Right renal cortex interstitium (tissue), 3 donors: Measurements from ENCODE around the gene DMRTB1. TPM values are rescaled to one million over a fixed set of nuclear protein-coding genes. Genes with fewer than 3 reads are reported as not detected.

Experiments
- DNase-seq, 3 donors: peaks; one replicate each; pipeline ENCODE4 v3.0.0-alpha.2; 2013; ENCODE audit warnings: low read depth in 3 of 3, low spot score in 2 of 3
- polyA plus RNA-seq, 3 donors: library from polyadenylated mRNA; unstranded; fragments of 120-200 nt; gene quantifications; one replicate each; pipeline ENCODE4 v1.2.1, GENCODE V29; 2013; ENCODE audit not compliant: insufficient read length in 3 of 3

The DMRTB1 gene
- polyA plus RNA-seq, 3 donors = 0.07 to 0.24 (median 0.14) TPM

DNA sequence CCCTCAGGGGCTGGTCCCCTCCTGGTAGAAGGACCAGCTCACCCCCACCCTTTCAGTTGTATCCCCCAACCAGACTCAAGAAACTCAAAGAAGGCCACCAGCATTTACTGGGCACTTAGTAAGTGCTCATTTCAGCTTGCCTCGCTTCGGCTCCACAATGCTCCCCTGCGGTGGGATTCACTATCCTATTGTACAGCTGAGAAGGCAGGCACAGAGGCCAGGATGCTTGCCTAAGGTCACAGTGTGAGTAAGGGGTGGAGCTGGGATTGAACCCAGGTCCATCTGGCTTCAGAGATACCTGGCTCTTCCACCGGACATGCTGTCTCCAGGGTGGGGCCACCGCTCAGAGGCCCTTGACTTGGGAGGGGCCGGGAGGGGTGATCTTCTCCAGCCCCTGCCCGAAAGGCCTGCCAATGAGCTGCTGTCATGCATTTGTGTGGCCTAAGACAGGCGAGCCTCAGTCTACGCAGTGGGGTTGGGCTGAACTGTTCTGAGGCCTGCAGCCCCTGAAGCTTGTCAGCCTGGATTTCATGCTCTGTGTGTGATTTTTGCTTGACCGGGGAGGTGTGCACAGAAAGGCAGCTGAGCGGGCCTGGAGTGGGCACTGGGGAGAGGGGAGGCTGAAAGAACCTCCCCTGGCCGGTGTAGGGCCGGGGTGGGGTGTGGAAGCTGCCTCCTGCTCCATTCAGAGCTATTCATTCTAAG, 48.1 kb downstream of the DMRTB1 start:
- DNase-seq = no peak

DNA sequence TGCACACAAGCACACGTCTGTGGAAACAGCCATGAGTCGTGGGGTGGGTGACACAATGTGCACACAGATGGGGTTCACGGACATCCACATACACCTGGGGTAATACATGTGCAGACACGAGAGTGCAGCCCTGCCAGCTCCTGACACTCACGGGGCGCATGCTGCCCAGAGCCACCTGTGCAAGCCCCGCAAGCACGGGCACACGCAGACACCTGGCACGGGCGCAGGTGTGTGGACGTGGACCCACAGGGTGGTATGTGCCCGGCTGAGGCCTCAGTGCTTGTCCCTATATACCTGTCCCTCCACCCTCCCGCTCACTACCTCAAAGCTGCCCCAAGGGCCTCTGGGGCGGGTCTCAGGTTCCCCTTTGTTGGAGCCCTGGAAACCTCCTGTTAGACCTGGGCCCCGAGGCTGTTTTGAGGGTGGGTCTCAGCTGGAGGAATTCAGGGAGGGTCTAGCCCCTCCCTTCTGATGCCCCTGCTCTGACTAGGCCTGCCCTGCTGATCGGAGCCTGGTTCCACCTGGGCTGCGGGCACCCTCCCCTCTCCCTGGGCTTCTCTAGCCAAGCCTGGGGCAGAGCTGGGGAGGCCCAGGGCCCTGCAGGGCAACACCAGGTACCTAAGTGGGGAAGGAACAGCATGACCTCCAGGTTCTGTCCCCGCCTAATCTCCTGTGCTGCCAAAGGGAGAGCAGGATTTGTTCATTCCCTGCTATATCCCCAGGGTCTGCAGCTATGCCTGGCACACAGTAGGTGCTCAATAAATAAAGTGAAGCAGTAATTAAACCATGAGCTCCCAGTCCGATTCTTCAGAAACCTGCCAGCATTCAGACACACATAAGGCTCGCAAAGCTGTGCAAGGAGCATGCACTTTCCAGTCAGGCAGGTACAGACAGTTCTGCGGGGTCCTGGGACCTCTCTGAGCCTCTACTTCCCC, 49.1 kb downstream of the DMRTB1 start:
- no peak for DNase-seq

DNA sequence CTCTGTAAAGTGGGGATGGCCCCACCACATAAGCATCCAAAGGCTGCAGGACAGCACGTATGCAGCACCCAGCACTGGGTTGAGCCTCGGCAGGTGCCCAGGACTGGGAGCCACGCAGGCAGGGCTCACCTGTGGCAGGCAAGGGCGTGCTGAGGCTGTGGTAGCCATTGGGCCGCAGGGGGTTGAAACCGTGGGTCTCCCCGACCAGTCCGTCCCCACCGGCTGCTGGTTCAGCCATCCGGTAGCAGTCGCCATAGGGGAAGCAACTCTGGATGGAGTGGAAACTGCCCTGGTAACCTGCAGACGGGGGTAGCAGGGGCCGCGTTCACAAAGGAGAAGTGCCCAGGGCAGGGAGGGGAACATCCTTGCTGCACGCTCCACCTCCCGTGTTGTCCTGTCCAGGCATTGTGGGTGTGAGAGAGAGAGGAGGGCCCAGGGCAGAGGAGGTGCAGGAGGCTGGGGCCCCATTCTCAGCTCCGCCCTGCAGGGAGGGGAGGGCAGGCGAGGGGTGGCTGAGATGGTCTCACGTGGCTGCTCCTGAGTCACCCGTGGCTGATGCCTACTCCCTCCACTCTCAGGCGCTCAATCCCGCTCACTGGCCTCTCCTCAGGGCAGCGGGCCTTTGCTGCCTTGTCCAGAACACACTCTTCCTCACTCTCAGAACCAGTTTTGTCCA, 49.9 kb downstream of the DMRTB1 start:
- DNase-seq = no peak

DNA sequence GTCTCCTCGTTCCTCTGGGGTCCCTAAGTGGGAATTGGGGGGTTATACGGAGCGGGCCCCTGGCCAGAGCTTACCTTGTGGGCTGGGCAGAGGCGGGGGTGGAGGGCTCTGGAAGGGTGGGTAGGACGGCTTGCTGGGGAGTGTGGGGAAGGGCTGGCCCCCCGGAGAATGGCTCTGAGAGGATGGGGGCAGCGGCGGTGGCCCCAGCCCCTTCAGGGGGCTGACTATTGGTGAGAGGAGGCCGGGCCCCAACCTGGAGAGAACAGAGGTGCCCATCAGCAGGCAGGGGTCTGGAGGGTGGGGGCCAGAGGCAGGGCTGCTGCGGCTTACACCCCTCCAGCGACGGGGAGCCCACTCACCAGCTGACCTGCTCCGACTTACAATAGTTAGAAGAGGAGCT, 50.6 kb downstream of the DMRTB1 start:
- DNase-seq = no peak

DNA sequence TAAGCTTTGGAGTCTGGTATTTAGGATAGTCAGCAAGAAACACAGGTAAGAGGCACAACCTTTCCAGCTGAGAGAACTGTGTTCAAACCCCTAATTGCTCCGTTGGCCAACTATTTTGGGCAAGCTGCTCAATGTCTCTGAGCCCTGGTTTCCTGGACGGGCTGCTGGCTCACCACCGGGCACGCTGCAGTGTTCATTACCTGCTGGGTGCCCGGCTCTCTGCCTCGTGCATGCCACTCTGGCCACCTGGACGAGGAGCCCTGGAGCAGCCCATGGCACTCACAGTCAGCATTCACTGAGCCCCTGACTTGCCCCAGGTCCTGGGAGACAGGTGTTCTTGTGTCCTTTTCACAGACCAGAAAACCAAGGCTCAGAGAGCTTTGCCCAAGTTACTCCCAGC, 51.0 kb downstream of the DMRTB1 start:
- DNase-seq = no peak

DNA sequence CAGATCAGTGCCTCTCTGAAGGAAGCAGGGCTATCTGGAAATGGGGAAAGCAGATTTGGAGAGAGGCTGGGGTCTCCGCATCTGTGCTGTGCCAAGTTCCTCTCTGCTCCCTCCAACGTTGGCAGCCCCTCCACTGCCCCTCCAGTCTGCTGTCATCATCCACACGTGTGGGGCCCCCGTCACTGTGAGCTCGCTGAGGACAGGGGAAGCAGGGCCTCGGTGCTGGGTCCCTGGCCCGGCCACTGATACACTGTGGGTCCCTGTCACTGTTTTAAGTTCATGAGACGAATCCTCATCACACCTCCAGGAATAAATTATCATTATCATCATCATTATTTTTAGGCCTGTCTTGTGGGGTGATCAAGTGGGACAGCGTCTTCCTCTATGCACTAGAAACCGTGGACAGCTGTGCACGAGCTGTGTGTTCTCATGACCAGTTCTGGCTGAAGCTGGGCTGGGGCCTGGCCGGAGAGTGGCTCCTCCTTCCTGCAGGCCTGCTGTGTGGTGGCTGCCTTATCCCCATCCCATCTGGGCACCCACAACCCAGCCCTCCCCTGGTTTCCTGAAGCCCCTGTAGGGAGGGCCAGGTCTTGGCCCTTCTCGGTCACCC, 52.2 kb downstream of the DMRTB1 start:
- DNase-seq = no peak

DNA sequence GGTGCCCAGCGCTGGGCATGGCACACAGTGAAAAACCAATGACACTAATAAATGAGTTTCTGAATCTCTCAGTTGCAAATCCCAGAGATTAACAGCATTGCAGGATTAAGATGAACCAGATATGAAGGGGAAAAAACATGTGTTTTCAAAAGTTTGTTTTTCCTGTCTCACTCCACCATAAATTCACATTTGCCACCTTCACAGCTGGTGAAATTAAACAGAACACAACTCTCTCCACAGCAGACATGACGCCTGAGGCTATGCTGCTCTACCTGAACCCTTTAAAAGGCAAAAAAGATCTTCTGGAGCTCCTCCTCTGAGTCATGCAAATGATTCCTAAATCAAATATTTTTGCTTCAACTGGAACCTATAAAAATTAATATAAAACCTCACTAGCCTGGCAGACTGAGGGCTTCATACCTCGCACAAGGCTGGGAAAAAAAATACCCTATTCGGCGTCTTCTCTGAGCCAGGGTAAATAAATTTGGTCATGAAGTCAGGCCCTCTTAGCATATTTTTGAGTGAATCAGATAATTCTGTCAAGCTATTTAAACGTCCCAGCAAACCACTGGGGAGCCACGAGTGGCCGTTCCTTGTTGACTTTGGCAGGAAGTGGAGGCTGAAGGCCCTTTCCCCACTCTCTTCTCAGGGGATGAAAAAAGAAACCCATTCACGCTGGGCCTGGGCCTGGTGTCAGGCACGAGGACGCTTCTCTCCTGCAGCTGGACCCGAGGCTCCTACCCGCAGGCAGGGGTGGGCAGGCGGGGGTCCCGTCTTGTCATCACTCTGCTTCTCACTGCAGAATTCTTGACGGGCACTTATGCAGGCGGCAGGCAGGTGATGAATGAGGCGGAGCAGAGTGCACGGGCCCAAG, 53.0 kb downstream of the DMRTB1 start:
- no peak for DNase-seq

DNA sequence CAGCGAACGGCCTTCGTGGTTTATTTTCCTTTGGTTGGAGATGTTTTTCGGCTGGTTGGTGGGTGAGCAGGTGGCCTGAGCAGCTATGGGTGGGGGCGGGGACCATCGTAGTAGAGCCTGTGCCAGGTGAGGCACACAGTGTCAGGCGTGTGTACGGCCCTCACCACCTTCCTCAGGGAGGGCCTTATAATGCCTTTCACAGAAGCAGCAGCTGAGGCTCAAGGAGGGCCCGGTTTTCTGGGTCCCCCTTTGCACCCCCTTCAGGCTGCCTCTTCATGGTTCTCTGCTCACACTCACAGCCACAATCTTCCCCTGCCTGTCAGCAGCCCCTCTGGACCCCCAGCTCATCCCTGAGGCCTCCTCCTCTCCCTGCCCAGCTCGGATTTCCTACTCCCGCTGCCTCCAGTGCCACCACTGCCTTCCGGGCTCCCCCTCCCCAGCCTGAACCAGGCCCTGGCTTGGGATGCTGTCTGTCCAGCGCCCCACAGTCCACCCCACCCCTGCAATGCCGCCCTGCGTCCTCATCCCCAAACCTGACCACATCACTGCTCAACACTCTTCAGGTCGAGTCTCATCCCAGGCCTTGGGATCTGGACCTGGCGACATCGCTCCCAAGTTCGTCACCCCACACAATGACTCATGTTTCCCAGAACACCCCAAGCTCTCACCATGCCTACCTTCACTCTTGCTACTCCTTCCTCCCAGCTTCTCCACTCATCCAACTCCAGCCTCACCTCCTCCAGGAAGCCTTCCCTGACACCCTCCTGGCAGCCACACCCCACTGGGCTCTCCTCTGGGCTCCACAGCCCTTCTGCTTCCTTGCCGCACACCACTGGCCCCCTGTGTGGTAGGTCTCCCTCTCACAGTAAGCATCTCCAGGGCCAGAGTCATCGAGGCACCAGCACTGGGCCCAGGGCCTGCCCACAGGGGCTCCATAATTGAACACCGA, 53.9 kb downstream of the DMRTB1 start:
- no peak for DNase-seq

DNA sequence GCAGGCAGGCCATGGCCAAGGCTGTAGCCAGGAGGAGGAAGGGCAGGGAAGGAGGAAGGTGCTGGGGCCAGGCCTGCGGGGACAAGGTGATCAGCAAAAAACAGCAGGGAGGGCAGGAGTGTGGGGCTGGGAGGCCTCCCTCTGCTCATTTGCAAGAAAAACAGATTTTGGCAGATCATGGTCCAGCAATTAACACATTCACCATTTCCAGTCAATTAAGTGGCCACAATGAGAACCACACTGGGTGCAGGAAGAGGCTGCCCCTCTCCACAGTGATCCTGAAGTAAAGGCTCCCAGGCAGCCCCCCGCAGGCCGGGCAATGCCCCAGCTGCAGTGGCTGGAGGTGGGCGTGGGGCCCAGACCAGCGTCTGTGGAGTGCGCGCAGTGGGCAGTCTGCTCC, 54.6 kb downstream of the DMRTB1 start:
- no peak for DNase-seq

DNA sequence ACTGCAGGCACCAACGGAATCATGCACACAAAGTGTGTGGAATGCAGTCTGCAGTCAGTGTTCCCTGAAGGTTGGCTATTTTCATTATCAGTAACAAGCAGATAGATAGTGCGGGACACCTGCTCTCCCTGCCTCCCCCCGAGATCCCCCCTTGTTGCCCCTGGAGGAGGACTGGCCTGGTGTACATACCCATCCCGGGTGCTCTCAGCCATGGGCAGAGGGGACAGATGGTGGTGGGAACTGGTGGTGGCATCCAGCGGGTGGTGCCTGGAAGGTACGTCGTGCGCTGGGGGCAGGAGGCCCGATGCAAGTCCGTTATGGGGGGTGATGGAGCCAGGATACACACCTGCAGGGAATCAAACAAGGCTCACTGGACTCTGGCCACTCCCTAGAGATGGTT, 55.2 kb downstream of the DMRTB1 start:
- no peak for DNase-seq

DNA sequence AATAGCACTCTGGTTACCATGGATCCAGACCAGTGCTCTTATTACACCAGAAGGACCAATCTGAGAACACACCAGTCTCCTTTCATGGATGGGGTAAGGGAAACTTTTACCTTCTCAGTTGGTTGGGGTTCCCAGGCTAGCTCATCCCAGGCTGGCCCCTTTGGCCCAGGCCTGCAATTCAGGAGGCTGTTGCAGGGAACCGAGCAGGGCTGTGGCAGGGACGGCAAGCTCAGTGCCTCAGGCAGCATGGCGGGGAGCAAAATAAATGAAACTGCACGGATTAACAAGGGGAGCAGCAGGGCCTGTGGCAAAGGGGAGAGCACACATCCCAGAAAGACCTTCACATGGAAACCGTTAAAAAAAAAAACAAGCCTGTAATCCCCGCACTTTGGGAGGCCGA, 57.0 kb downstream of the DMRTB1 start:
- DNase-seq = no peak

Other genes starting within 250 kb of the DMRTB1 start
- 10 to 100 TPM; 80.4 to 93.1 (median 84.6) TPM for gene CZIB, start 238.8 kb upstream of the DMRTB1 start, polyA plus RNA-seq
- gene MAGOH, start 220.9 kb upstream of the DMRTB1 start, polyA plus RNA-seq = 100 to 1,000 TPM in 2 of 3 donors, 10 to 100 TPM in 1; 93.2 to 109 (median 105) TPM
- 1 to 10 TPM; 4.6 to 6.3 (median 5.1) TPM for gene LRP8, start 131.3 kb upstream of the DMRTB1 start, polyA plus RNA-seq